ENCODE results near the gene ATP6V1G3.
"Not testable (repeated sequence)": the region's sequence is repeated elsewhere in the genome, so short reads cannot be mapped to it uniquely, and the experiment has no call there.

ATP6V1G3 gene

GRCh38 chr1:198541737-198542136, 1.3 kb upstream of the ATP6V1G3 start:
- no peak for DNase-seq

DNA sequence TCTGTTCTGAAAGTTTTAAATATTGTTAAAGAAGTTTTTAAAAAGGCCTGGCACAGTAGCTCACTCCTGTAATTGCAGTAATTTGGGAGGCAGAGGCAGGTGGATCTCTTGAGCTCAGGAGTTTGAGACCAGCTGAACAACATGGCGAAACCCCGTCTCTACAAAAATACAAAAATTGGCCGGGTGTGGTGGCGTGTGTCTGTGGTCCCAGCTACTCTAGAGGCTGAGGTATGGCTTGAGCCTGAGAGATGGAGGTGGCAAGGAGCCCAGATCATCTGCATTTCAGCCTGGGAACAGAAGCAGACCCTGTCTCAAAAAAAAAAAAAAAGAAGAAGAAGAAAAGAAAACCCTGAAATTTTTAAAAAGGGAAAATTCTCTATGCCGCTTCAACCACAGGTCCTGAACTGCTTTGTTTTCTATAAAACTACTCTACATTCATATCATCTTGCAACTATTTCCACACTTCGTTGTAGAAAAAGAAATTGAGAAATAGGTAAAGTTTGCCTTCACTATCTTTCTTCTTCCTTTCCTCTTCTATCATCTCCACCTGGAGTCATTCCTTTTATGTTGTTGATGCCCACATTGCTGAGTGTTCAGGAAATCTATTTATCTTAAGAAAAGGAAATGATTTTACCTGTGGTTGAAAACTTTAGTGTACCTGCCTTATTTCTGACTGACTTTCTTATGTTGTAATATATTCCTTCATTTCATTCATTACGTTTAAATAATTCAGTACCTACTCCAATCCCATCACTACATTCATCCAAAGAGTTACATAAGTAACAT, 1.7 kb downstream of the ATP6V1G3 start:
- no peak for DNase-seq

- no peak for DNase-seq
Observed at GRCh38 chr1:198535631-198536030, 4.8 kb downstream of the ATP6V1G3 start.

GRCh38 chr1:198534548-198535418, 5.7 kb downstream of the ATP6V1G3 start:
- peak; percentile 87 to 98 for DNase-seq

DNA sequence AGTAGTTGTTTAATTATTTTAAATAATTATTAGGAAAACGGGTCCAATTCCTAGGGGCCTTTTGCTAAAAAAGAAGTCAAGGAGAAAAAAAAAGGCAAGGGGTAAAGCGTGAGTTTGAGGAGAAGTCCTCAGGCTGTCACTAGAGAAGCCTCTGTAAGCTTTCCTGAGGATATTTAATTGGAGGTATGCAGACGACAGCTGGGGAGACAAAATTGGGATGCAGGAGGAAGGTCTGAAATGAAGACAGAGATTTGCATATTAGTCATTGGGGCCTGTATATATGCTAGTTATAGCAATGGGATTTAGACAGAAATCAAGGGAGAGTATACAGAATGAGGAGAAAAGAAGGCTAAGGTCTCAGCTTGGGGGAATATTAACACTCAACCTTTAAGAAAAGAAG, 8.6 kb downstream of the ATP6V1G3 start:
- peak in 1 of 2 experiments; percentile 34 for DNase-seq

GRCh38 chr1:198530953-198531352, 9.5 kb downstream of the ATP6V1G3 start:
- DNase-seq, result peak; percentile 95 to 100

DNA sequence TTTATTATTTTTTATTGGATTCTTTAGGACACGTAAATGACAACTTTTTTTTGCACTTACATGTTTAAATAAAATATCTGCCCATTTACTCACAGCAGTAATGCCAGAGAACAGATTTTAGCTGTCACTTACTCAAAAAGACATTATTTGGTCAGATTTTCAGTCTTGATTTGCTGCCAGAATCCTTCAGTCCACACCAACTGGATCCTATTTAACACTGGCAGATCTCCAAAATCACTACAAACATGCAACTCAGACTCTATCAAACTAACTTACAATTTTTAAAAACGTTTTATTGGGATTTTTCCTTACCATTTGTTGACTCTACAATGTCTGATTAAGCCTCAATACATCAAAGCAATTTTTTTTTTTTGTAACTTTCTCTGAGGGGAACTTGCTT, 11.1 kb downstream of the ATP6V1G3 start:
- DNase-seq, result peak; percentile 59 to 87

DNA sequence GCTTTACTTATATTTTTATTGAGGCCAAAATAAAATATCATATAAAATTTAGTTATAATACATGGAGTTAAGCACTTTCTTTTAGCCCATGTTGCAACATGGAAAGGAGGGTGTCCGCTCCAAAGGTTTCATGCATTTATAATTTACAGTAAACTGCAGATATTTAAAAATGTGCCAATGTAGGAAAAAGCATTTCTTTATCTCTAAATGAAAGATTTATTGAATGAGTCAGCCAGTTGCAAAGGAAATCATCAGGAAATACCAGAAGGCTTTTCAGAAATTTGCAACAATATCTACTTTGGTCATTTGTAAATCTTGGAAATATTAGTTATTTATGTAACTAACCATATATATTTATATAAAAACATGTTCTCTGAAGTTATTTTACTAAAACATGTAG, 12.1 kb downstream of the ATP6V1G3 start:
- DNase-seq, result no peak

GRCh38 chr1:198524556-198524955, 15.9 kb downstream of the ATP6V1G3 start:
- DNase-seq, result no peak

DNA sequence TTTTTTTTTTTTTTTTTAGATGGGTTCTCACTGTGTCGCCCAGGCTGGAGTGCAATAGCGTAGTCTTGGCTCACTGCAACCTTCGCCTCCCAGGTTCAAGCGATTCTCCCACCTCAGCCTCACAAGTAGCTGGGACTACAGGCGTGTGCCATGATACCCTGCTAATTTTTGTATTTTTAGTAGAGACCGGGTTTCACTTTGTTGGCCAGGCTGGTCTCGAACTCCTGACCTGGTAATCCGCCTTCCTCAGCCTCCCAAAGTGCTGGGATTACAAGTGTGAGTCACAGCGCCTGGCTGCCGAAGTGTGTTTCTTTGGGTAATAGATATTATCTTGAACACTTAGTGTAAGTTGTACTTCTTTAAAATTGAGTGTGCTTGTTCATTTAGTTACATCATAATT, 16.4 kb downstream of the ATP6V1G3 start:
- DNase-seq, result not testable (repeated sequence)

- DNase-seq, result peak in 1 of 2 experiments; percentile 7
Observed at GRCh38 chr1:198523182-198523950, 17.1 kb downstream of the ATP6V1G3 start.

- no peak for DNase-seq
Observed at GRCh38 chr1:198520524-198521254, 19.8 kb downstream of the ATP6V1G3 start.

GRCh38 chr1:198519639-198520501, 20.6 kb downstream of the ATP6V1G3 start:
- no peak for DNase-seq

GRCh38 chr1:198517623-198518199, 22.8 kb downstream of the ATP6V1G3 start:
- DNase-seq, result no peak

GRCh38 chr1:198500096-198500495, 40.4 kb downstream of the ATP6V1G3 start:
- no peak for DNase-seq

- DNase-seq, result no peak
Observed at GRCh38 chr1:198499588-198499987, 40.9 kb downstream of the ATP6V1G3 start.

- DNase-seq, result no peak
Observed at GRCh38 chr1:198498881-198499280, 41.6 kb downstream of the ATP6V1G3 start.

GRCh38 chr1:198498103-198498385, 42.4 kb downstream of the ATP6V1G3 start:
- DNase-seq, result no peak

- DNase-seq, result no peak
Observed at GRCh38 chr1:198497326-198498102, 43.0 kb downstream of the ATP6V1G3 start.

All from NCI-H2081 (cell line).